H1 (cell line): Measurements from ENCODE around the gene LARP6. TPM values are rescaled to one million over a fixed set of nuclear protein-coding genes. Genes with fewer than 3 reads are reported as not detected.

ENCODE experiments used
- CTCF ChIA-PET: fragments of 300-600 bp; sonication (Branson Sonifier 250); formaldehyde crosslinking; loops from one replicate; lab custom pipeline; 2021; ENCODE audit not compliant: partially characterized antibody; lab: Charles Lee
- POLR2A ChIA-PET: fragments of 300-600 bp; sonication (Branson Sonifier 250); formaldehyde crosslinking; loops from one replicate; lab custom pipeline; 2021; ENCODE audit warnings: inconsistent platforms; ENCODE audit not compliant: partially characterized antibody; lab: Charles Lee
- DNase-seq, 2 experiments: peaks; one replicate each; pipeline versions ENCODE4 v3.0.0 to v3.0.0-alpha.2; 2010 to 2022; ENCODE audit warnings: low spot score in 2 of 2, low read depth in 1 of 2, mixed read lengths in 1 of 2
- FAIRE-seq: peaks from 2 replicates; lab custom pipeline; 2011; peaks lifted over from hg19 to GRCh38; lab: Jason Lieb, UNC
- H2AFZ ChIP-seq: 2 replicates; pipeline ENCODE4 v1.8.1; 2012; ENCODE audit warnings: low read length, inconsistent platforms
- H2AK5ac ChIP-seq: 2 replicates; pipeline ENCODE4 v1.6.1; 2013; ENCODE audit warnings: low read depth, low read length
- H2BK120ac ChIP-seq: replicated peaks from 2 replicates; pipeline ENCODE3; 2013; ENCODE audit warnings: low read depth, low read length, inconsistent platforms
- H2BK12ac ChIP-seq: 2 replicates; pipeline ENCODE4 v1.6.1; 2013; ENCODE audit warnings: low read depth, low read length
- H2BK15ac ChIP-seq: 2 replicates; pipeline ENCODE4 v1.6.1; 2013; ENCODE audit warnings: low read length
- H2BK20ac ChIP-seq: 2 replicates; pipeline ENCODE4 v1.6.1; 2013; ENCODE audit warnings: low read length
- H2BK5ac ChIP-seq: 2 replicates; pipeline ENCODE4 v1.6.1; 2013; ENCODE audit warnings: low read depth, low read length
- H3K14ac ChIP-seq: 2 replicates; pipeline ENCODE4 v1.6.1; 2013; ENCODE audit warnings: inconsistent platforms; ENCODE audit not compliant: insufficient read length
- H3K18ac ChIP-seq: 2 replicates; pipeline ENCODE4 v1.6.1; 2013; ENCODE audit warnings: low read length; ENCODE audit errors: extremely low read depth
- H3K23ac ChIP-seq: 2 replicates; pipeline ENCODE4 v1.6.1; 2013; ENCODE audit warnings: inconsistent platforms; ENCODE audit not compliant: insufficient read length
- H3K23me2 ChIP-seq: 2 replicates; pipeline ENCODE4 v1.6.1; 2013; ENCODE audit warnings: low read depth, low read length
- H3K27ac ChIP-seq: 2 replicates; pipeline ENCODE4 v1.6.1; 2011; ENCODE audit warnings: low read depth, low read length, inconsistent platforms
- H3K27me3 ChIP-seq, 4 experiments: replicated peaks in 1 of 4; 1 replicate in 1 of 4; 2 replicates in 3 of 4; pipeline versions ENCODE4 v1.6.1 to v1.8.1; 2011 to 2013; ENCODE audit warnings: low read length in 3 of 4, mild to moderate bottlenecking in 3 of 4, inconsistent platforms in 2 of 4, mixed read lengths in 2 of 4, moderate library complexity in 1 of 4; ENCODE audit not compliant: control insufficient read depth in 3 of 4, insufficient read depth in 3 of 4; ENCODE audit errors: extremely low read depth in 1 of 4
- H3K36me3 ChIP-seq, 4 experiments: 2 replicates each; pipeline versions ENCODE4 v1.6.1 to v1.8.1; 2011 to 2013; ENCODE audit warnings: mild to moderate bottlenecking in 4 of 4, low read length in 3 of 4, moderate library complexity in 2 of 4, control low read depth in 1 of 4, inconsistent platforms in 1 of 4; ENCODE audit not compliant: insufficient read depth in 4 of 4, control insufficient read depth in 2 of 4
- H3K4ac ChIP-seq: replicated peaks from 2 replicates; pipeline ENCODE3; 2013; ENCODE audit warnings: low read length, low read depth, mixed read lengths, inconsistent platforms; ENCODE audit not compliant: insufficient read length
- H3K4me1 ChIP-seq, 4 experiments: replicated peaks in 1 of 4; 1 replicate in 1 of 4; 2 replicates in 3 of 4; pipeline versions ENCODE4 v1.6.1 to v1.8.1; 2011 to 2013; ENCODE audit warnings: low read length in 3 of 4, inconsistent platforms in 2 of 4, mixed read lengths in 1 of 4; ENCODE audit not compliant: insufficient read depth in 4 of 4, control insufficient read depth in 3 of 4
- H3K4me2 ChIP-seq, 2 experiments: 2 replicates each; pipeline versions ENCODE4 v1.6.1 to v1.8.1; 2011 to 2013; ENCODE audit warnings: low read depth in 2 of 2, low read length in 2 of 2, control low read depth in 1 of 2, inconsistent platforms in 1 of 2, mild to moderate bottlenecking in 1 of 2; ENCODE audit not compliant: insufficient read depth in 1 of 2
- H3K4me3 ChIP-seq, 4 experiments: fragments of 200-600, 300-600 bp in 1 of 4; sonication (generic), shearing (Covaris generic), sonication (Bioruptor Twin) in 1 of 4; 2 replicates each; pipeline versions ENCODE4 v1.5.1 to v1.8.1; 2011 to 2016; ENCODE audit warnings: low read length in 4 of 4, low read depth in 3 of 4, control low read depth in 2 of 4, inconsistent platforms in 2 of 4, mild to moderate bottlenecking in 2 of 4, mixed read lengths in 1 of 4, moderate library complexity in 1 of 4; ENCODE audit not compliant: insufficient read depth in 2 of 4; ENCODE audit errors: extremely low read depth in 1 of 4
- H3K56ac ChIP-seq: replicated peaks from 2 replicates; pipeline ENCODE3; 2013; ENCODE audit warnings: low read depth, mild to moderate bottlenecking, mixed read lengths, low read length, inconsistent platforms; ENCODE audit not compliant: insufficient read length
- H3K79me1 ChIP-seq: 2 replicates; pipeline ENCODE4 v1.6.1; 2013; ENCODE audit warnings: low read depth, low read length, control low read depth
- H3K79me2 ChIP-seq, 2 experiments: 2 replicates each; pipeline versions ENCODE4 v1.6.1 to v1.8.1; 2012 to 2013; ENCODE audit warnings: low read length in 2 of 2, mild to moderate bottlenecking in 2 of 2, inconsistent platforms in 1 of 2; ENCODE audit not compliant: insufficient read depth in 2 of 2, control insufficient read depth in 1 of 2
- H3K9ac ChIP-seq, 4 experiments: replicated peaks in 1 of 4; 1 replicate in 1 of 4; 2 replicates in 3 of 4; pipeline versions ENCODE4 v1.6.1 to v1.8.1; 2011 to 2013; ENCODE audit warnings: low read depth in 3 of 4, low read length in 3 of 4, control low read depth in 2 of 4, mild to moderate bottlenecking in 2 of 4, moderate library complexity in 2 of 4, inconsistent platforms in 1 of 4; ENCODE audit errors: extremely low read depth in 1 of 4
- H3K9me3 ChIP-seq, 2 experiments: 2 replicates each; pipeline versions ENCODE4 v1.6.1 to v1.8.1; 2012 to 2013; ENCODE audit warnings: mild to moderate bottlenecking in 2 of 2, moderate library complexity in 2 of 2, control low read depth in 1 of 2, inconsistent platforms in 1 of 2, low read depth in 1 of 2, low read length in 1 of 2, mixed read lengths in 1 of 2; ENCODE audit not compliant: insufficient read depth in 2 of 2
- H4K20me1 ChIP-seq, 2 experiments: replicated peaks in 1 of 2; 2 replicates each; pipeline versions ENCODE3 to v1.8.1; 2011 to 2013; ENCODE audit warnings: inconsistent platforms in 2 of 2, low read length in 2 of 2, mild to moderate bottlenecking in 1 of 2; ENCODE audit not compliant: insufficient read depth in 2 of 2, control insufficient read depth in 1 of 2
- H4K5ac ChIP-seq: 2 replicates; pipeline ENCODE4 v1.6.1; 2013; ENCODE audit warnings: low read length, low read depth, mixed read lengths, inconsistent platforms; ENCODE audit not compliant: insufficient read length
- H4K8ac ChIP-seq: 2 replicates; pipeline ENCODE4 v1.8.0; 2013; ENCODE audit warnings: mild to moderate bottlenecking, moderate library complexity, low read length, inconsistent platforms; ENCODE audit not compliant: insufficient read depth; ENCODE audit errors: extremely low read depth
- H4K91ac ChIP-seq: replicated peaks from 2 replicates; pipeline ENCODE3; 2013; ENCODE audit warnings: low read length, mixed read lengths, inconsistent platforms; ENCODE audit not compliant: insufficient read length
- ATF3 ChIP-seq: IDR thresholded peaks from 2 replicates; pipeline ENCODE4 v1.6.1; 2011; ENCODE audit warnings: low read depth, mild to moderate bottlenecking, low read length; ENCODE audit not compliant: insufficient read depth
- CEBPB ChIP-seq: IDR thresholded peaks from 2 replicates; pipeline ENCODE4 v1.6.1; 2012; ENCODE audit warnings: low read depth, low read length
- CTCF ChIP-seq, 3 experiments: IDR thresholded peaks; 1 replicate in 2 of 3; 2 replicates in 1 of 3; pipeline versions ENCODE4 v1.5.1 to v1.6.1; 2011; ENCODE audit warnings: low read length in 3 of 3, mild to moderate bottlenecking in 3 of 3, inconsistent platforms in 2 of 3, low read depth in 1 of 3, moderate library complexity in 1 of 3; ENCODE audit not compliant: insufficient read depth in 1 of 3; ENCODE audit errors: control extremely low read depth in 1 of 3
- EZH2 ChIP-seq: fragments of 200-600 bp; sonication (generic); IDR thresholded peaks from 2 replicates; pipeline ENCODE4 v1.7.1; 2012; ENCODE audit warnings: low read depth, mild to moderate bottlenecking, moderate library complexity, low read length, inconsistent platforms; ENCODE audit not compliant: severe bottlenecking
- NRF1 ChIP-seq: IDR thresholded peaks from 2 replicates; pipeline ENCODE4 v1.6.1; 2011; ENCODE audit warnings: mild to moderate bottlenecking, low read depth, low read length, improper control_type of control experiment
- RAD21 ChIP-seq, 2 experiments: IDR thresholded peaks in 1 of 2; conservative IDR thresholded peaks in 1 of 2; 2 replicates each; pipeline ENCODE4 v1.6.1; 2011; ENCODE audit warnings: low read depth in 2 of 2, low read length in 2 of 2, improper control_type of control experiment in 1 of 2, inconsistent platforms in 1 of 2, mild to moderate bottlenecking in 1 of 2, moderate library complexity in 1 of 2
- SRF ChIP-seq: IDR thresholded peaks from 2 replicates; pipeline ENCODE4 v1.6.1; 2011; ENCODE audit warnings: mild to moderate bottlenecking, low read depth, low read length, moderate library complexity
- SUZ12 ChIP-seq: fragments of 200-600 bp; sonication (generic); IDR thresholded peaks from 2 replicates; pipeline ENCODE4 v1.6.1; 2012; ENCODE audit warnings: mild to moderate bottlenecking, inconsistent platforms, low read length, moderate library complexity, mixed read lengths
- ZNF274 ChIP-seq: IDR thresholded peaks from 2 replicates; pipeline ENCODE4 v1.7.0; 2012; ENCODE audit warnings: low read length, borderline replicate concordance; ENCODE audit errors: extremely low read depth
- WGBS, 2 experiments: shearing (Covaris generic) in 1 of 2; methylation state at CpG; one replicate each; pipeline versions ENCODE4 v1.1.6 to v1.1.7; 2013 to 2015; ENCODE audit warnings: low lambda C conversion rate in 2 of 2, mixed read lengths in 2 of 2, inconsistent platforms in 1 of 2, low coverage in 1 of 2, missing lambda C conversion rate in 1 of 2; ENCODE audit not compliant: insufficient replicate concordance in 2 of 2, insufficient coverage in 1 of 2, insufficient read length in 1 of 2; ENCODE audit errors: extremely low coverage in 1 of 2, missing lambda C conversion rate in 1 of 2; 5-methylcytosine and 5-hydroxymethylcytosine counted together
- polyA plus RNA-seq, 7 experiments: library from polyadenylated mRNA; depleted of rRNA in 3 of 7; stranded (reverse) in 5 of 7; unstranded in 2 of 7; fragments of >200 nt in 5 of 7; fragments of 200-250 nt in 2 of 7; gene quantifications; 1 replicate in 5 of 7; 2 replicates in 1 of 7; 4 replicates in 1 of 7; pipeline versions ENCODE4 v1.2.1 to v1.2.3, GENCODE V29; 2011 to 2013; ENCODE audit warnings: missing spikeins in 2 of 7, mixed read lengths in 2 of 7
- total RNA-seq: library from RNA; stranded (reverse); fragmentation: NEBNext Ultra II Directional; extraction: Animal tissue kit (Norgen Biotek cat#: 25700); gene quantifications from 2 replicates; pipeline ENCODE4 v1.2.1, GENCODE V29; 2021

LARP6 gene
- total and polyA plus RNA-seq, 2 of the 8 experiments (the other 6 are each of a cell fraction or from before 2014, with no cell fraction given), result 21.0 to 24.7 TPM

GRCh38 chr15:70810916-70811578 lies 42.9 kb downstream of the LARP6 start:
- Histone ChIP-seq H2BK15ac (no peak overlapping the region), H3K4ac (no peak overlapping the region), H2AK5ac (no peak overlapping the region), H2BK20ac (no peak overlapping the region), H2AFZ (no peak overlapping the region), H3K4me1 (no peaks in the 10 kb centered on the region), H2BK120ac (no peak overlapping the region), H3K79me1 (no peaks in the 10 kb centered on the region), H3K56ac (no peak overlapping the region), H3K9me3 (no peaks in the 10 kb centered on the region), H3K14ac (no peak overlapping the region), H4K91ac (no peak overlapping the region), H4K20me1 (no peaks in the 10 kb centered on the region), H4K8ac (no peak overlapping the region), H3K23ac (no peak overlapping the region), H4K5ac (no peak overlapping the region), H3K27ac (no peak overlapping the region), H3K27me3 (no peaks in the 10 kb centered on the region), H3K4me3 (no peak overlapping the region), H2BK5ac (no peak overlapping the region), H3K79me2 (no peaks in the 10 kb centered on the region), H3K4me2 (no peak overlapping the region), H3K23me2 (no peaks in the 10 kb centered on the region), H3K9ac (no peak overlapping the region), H2BK12ac (no peak overlapping the region), H3K18ac (no peak overlapping the region), H3K36me3 (no peaks in the 10 kb centered on the region)
- FAIRE-seq (no peak), DNase-seq (no peak)
- POLR2A ChIA-PET, result no interaction called here
- WGBS, 2 experiments, result 88% methylated on average over 9 of the region's 9 CpGs; no CpG with 5 or more reads in 1 of the 2 experiments
- 0 out of 4 replicates have a peak, but pooled peaks of 1 of the 2 experiments have one; percentile 10 for TF ChIP-seq RAD21 (IDR thresholded peaks at IDR 0.05 in 1 of 2, conservative IDR thresholded peaks at IDR 0.05 in 1 of 2; ENCODE audit: low read depth in 2 of 2, low read length in 2 of 2)
- TF ChIP-seq CTCF (IDR thresholded peaks at IDR 0.05; ENCODE audit: control extremely low read depth in 1 of 3, insufficient read depth in 1 of 3, low read depth in 1 of 3, low read length in 3 of 3), result peak in 2 of 3 experiments; percentile 12 to 23; a peak in 2 of 4 replicates
- no peak for TF ChIP-seq ATF3
- no peak for TF ChIP-seq ZNF274
- TF ChIP-seq SRF, result no peak
- TF ChIP-seq SUZ12, result no peak
- TF ChIP-seq CEBPB, result no peak
- TF ChIP-seq NRF1, result no peak
- TF ChIP-seq EZH2, result no peak
- CTCF ChIA-PET, result interaction anchor here (0.7 to 6.0 kb wide), 28 partner anchors 10 to 988 kb away, joined by 3 to 43 read pairs (median 5); no protein-coding TSS in a partner anchor
